ENCODE results near the gene HK1.

HK1 gene

DNA sequence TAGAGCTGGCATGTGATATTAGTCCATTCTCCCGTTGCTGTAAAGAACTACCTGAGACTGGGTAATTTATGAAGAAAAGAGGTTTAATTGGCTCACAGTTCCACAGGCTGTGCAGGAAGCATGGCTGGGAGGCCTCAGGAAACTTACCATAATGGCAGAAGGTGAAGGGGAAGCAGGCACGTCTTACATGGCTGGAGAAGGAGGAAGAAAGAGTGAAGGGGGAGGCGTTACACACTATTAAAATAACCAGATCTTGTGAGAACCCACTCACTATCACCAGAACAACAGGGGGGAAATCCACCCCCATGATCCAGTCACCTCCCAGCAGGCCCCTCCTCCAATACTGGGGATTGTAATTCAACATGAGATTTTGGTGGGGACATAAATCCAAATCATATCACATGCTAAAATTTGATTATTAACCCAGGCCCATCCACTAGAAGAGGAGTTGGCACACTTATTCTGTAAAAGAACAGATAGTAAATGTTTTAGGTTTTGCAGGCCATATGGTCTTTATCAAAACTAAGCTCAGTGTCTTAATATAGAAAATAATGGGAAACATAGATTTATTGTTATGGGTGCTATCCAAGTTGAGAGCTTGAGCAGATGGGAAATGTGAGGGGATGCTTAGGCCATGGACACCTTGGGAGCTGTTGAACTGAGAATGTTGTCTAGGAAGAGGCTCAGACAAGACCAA, 18.6 kb upstream of the HK1 start:
- no peaks in the 10 kb centered on the region for H3K36me3 ChIP-seq (ENCODE audit: insufficient read depth, low read length)
- peaks cover 35% of the 10 kb centered on the region for H3K27me3 ChIP-seq (ENCODE audit: control insufficient read depth, insufficient read depth, low read length)
- H3K9me3 ChIP-seq (replicated peaks; ENCODE audit: low read length), result no peaks in the 10 kb centered on the region
- H3K9ac ChIP-seq (ENCODE audit: low read depth, low read length), result no peak overlapping the region
- H3K4me2 ChIP-seq (ENCODE audit: low read length), result no peak overlapping the region
- no peak overlapping the region for H3K4me3 ChIP-seq (ENCODE audit: low read length)
- no peaks in the 10 kb centered on the region for H3K4me1 ChIP-seq (ENCODE audit: control insufficient read depth, insufficient read depth, low read length)

DNA sequence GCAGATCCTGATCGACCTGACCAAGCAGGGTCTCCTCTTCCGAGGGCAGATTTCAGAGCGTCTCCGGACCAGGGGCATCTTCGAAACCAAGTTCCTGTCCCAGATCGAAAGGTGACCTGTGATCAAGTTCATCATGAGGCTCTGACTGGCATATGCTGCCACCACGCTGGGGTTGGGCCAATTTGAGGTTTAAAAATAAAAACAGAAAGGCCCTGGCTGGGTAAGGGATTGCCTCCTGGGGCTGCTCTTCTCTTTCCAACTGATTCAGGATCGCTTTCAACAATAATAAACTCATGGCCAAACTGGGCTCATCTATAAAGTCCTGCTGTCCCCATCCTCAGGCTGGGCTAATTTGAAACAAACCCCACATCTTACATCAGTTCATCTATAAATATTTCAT, 17.1 kb upstream of the HK1 start:
- no peak overlapping the region for H3K9ac ChIP-seq (ENCODE audit: low read depth, low read length)
- H3K4me2 ChIP-seq (ENCODE audit: low read length), result no peak overlapping the region
- H3K36me3 ChIP-seq (ENCODE audit: insufficient read depth, low read length), result no peaks in the 10 kb centered on the region
- H3K9me3 ChIP-seq (replicated peaks; ENCODE audit: low read length), result no peaks in the 10 kb centered on the region
- H3K4me1 ChIP-seq (ENCODE audit: control insufficient read depth, insufficient read depth, low read length), result no peaks in the 10 kb centered on the region
- H3K27me3 ChIP-seq (ENCODE audit: control insufficient read depth, insufficient read depth, low read length), result peaks cover 46% of the 10 kb centered on the region
- H3K4me3 ChIP-seq (ENCODE audit: low read length), result no peak overlapping the region

DNA sequence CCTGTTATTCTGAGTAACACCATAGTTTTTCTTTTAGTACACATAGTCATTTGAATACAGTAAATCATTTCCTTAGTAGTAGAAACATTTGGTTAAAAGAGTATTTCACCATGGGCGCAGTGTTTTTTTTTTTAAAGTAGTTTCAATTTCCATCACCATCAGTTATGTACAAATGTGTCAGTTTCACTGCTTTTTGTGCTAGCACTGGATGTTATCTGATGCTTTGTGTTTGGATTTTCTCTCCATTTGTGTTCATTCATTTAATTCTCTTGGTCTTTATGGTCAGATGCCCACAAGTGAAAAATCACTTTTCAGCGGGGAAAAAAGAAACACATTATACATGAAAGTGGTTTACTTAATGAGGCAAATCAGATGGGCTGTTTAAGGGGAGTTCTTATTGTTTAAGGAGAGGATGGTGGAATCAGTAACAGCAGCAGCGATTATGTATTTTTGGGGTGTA, 16.0 kb upstream of the HK1 start:
- Histone ChIP-seq H3K4me2 (ENCODE audit: low read length) (no peak overlapping the region), H3K4me1 (ENCODE audit: control insufficient read depth, insufficient read depth, low read length) (no peaks in the 10 kb centered on the region), H3K9ac (ENCODE audit: low read depth, low read length) (no peak overlapping the region), H3K4me3 (ENCODE audit: low read length) (no peak overlapping the region), H3K36me3 (ENCODE audit: insufficient read depth, low read length) (no peaks in the 10 kb centered on the region), H3K27me3 (ENCODE audit: control insufficient read depth, insufficient read depth, low read length) (peaks cover 55% of the 10 kb centered on the region), H3K9me3 (replicated peaks; ENCODE audit: low read length) (no peaks in the 10 kb centered on the region)

DNA sequence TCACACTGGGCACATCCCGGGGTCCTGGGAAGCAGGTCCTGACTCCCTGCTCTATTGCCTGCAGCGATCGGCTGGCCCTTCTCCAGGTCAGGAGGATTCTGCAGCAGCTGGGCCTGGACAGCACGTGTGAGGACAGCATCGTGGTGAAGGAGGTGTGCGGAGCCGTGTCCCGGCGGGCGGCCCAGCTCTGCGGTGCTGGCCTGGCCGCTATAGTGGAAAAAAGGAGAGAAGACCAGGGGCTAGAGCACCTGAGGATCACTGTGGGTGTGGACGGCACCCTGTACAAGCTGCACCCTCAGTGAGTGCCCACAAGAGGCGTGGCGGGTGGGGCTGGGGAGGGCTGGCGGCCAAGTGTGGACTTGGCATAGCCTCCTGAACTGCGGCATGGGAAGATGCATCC, 12.8 kb upstream of the HK1 start:
- Histone ChIP-seq H3K27me3 (ENCODE audit: control insufficient read depth, insufficient read depth, low read length) (peaks cover 51% of the 10 kb centered on the region), H3K36me3 (ENCODE audit: insufficient read depth, low read length) (no peaks in the 10 kb centered on the region), H3K4me1 (ENCODE audit: control insufficient read depth, insufficient read depth, low read length) (no peaks in the 10 kb centered on the region), H3K9ac (ENCODE audit: low read depth, low read length) (no peak overlapping the region), H3K4me3 (ENCODE audit: low read length) (no peak overlapping the region), H3K4me2 (ENCODE audit: low read length) (no peak overlapping the region), H3K9me3 (replicated peaks; ENCODE audit: low read length) (no peaks in the 10 kb centered on the region)

DNA sequence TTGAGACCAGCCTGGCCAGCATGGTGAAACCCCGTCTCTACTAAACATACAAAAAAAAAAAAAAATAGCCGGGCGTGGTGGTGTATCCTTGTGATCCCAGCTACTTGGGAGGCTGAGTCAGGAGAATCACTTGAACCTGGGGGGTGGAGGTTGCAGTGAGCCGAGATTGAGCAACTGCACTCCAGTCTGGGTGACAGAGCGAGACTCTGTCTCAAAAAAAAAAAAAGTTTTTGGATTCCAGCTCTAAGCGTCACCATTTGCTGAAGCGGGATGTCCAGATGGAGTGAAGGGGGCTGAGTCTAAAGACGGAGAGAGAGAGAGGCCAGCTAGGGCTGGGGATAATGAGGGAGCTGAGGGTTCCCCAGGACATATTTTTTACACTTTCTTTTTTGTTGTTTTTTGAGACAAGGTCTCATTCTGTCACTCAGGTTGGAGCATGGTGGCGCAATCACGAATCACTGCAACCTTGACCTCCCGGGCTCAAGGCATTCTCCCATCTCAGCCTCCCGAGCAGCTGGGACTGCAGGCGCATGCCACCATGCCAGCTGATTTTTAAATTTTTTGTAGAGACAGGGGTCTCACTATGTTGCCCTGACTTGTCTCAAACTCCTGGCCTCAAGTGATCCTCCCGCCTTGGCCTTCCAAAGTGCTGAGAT, 9.4 kb upstream of the HK1 start:
- H3K9ac ChIP-seq (ENCODE audit: low read depth, low read length), result no peak overlapping the region
- H3K27me3 ChIP-seq (ENCODE audit: control insufficient read depth, insufficient read depth, low read length), result peaks cover 30% of the 10 kb centered on the region
- H3K4me1 ChIP-seq (ENCODE audit: control insufficient read depth, insufficient read depth, low read length), result no peaks in the 10 kb centered on the region
- no peak overlapping the region for H3K4me3 ChIP-seq (ENCODE audit: low read length)
- no peaks in the 10 kb centered on the region for H3K9me3 ChIP-seq (replicated peaks; ENCODE audit: low read length)
- no peaks in the 10 kb centered on the region for H3K36me3 ChIP-seq (ENCODE audit: insufficient read depth, low read length)
- no peak overlapping the region for H3K4me2 ChIP-seq (ENCODE audit: low read length)

DNA sequence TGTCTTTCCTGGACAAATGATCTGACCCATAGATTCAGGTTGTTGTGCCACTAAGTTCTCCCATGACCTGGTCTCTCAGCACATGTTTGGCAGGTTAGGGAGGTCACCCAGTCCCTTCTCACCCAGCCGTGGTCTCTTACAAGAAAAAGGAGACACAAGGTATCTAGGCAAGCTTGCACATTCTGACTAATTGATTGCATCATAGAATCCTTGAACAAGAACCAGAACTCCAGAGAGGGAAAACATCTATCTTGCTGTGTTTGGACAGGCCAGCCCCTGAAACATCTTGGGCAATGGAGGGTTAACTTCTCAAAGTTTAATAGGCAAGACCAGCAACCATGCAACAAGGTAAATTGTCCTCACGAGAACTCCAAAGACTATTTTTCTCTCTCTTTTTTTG, 8.5 kb upstream of the HK1 start:
- no peaks in the 10 kb centered on the region for H3K4me1 ChIP-seq (ENCODE audit: control insufficient read depth, insufficient read depth, low read length)
- H3K9me3 ChIP-seq (replicated peaks; ENCODE audit: low read length), result no peaks in the 10 kb centered on the region
- H3K9ac ChIP-seq (ENCODE audit: low read depth, low read length), result no peak overlapping the region
- H3K36me3 ChIP-seq (ENCODE audit: insufficient read depth, low read length), result no peaks in the 10 kb centered on the region
- no peak overlapping the region for H3K4me2 ChIP-seq (ENCODE audit: low read length)
- peaks cover 24% of the 10 kb centered on the region for H3K27me3 ChIP-seq (ENCODE audit: control insufficient read depth, insufficient read depth, low read length)
- no peak overlapping the region for H3K4me3 ChIP-seq (ENCODE audit: low read length)

DNA sequence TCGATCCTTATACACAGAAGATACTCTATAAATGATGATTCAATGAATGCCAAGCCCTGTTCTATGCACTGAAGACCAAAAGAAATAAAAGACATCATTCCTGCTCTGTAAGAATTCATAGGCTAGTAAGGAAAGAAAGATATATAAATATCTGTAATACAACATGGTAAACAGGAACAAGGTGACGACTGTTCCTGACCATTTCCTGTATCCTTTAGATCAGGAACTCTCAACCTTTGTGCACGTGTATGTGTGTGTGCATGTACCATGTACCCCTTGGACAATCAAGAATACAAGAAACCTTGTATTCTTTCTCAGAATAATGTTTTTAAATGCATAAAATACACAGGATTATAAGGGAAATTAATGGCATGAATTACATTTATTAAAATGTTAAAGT, 7.3 kb upstream of the HK1 start:
- Histone ChIP-seq H3K4me3 (ENCODE audit: low read length) (no peak overlapping the region), H3K9me3 (replicated peaks; ENCODE audit: low read length) (no peaks in the 10 kb centered on the region), H3K36me3 (ENCODE audit: insufficient read depth, low read length) (no peaks in the 10 kb centered on the region), H3K27me3 (ENCODE audit: control insufficient read depth, insufficient read depth, low read length) (peaks cover 14% of the 10 kb centered on the region), H3K9ac (ENCODE audit: low read depth, low read length) (no peak overlapping the region), H3K4me1 (ENCODE audit: control insufficient read depth, insufficient read depth, low read length) (no peaks in the 10 kb centered on the region), H3K4me2 (ENCODE audit: low read length) (no peak overlapping the region)

DNA sequence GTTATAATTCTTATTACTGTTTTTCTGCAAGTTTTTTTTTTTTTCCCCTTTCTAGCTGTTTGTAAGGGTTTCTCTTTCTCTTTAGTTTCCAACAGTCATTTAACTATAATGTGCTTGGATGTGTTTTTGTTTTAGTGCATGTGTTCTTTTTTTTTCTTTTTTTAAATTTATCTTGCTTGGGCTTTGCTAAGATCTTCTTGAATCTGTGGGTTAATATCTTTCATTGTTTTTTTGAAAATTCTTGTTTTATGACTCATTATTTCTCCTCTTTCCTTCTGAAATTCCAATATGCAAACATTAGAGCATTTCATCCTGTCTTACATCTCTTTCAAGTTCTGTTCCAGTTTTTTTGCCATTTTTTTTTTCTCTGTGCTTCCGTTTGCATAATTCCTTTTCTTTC, 5.7 kb upstream of the HK1 start:
- H3K4me1 ChIP-seq (ENCODE audit: control insufficient read depth, insufficient read depth, low read length), result no peaks in the 10 kb centered on the region

DNA sequence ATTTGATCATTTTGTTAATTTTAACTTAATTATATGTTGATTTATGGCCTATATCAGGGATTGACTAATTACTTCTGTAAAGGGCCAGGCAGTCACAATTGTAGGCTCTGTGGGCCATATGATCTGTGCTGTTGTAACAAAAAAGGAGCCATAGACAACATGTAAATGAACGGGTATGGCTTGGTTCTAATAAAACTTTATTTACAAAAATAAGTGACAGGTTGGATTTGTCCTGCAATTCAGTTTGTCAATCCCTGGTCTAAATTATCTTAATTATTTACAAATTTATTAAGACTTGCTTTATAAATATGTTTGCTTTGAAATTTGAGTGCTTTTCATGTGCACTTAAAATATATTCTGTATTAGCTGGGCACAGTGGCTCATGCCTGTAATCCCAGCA, 2.9 kb upstream of the HK1 start:
- Histone ChIP-seq H3K9ac (ENCODE audit: low read depth, low read length) (no peak overlapping the region), H3K27me3 (ENCODE audit: control insufficient read depth, insufficient read depth, low read length) (no peaks in the 10 kb centered on the region), H3K4me3 (ENCODE audit: low read length) (no peak overlapping the region), H3K4me2 (ENCODE audit: low read length) (no peak overlapping the region), H3K36me3 (ENCODE audit: insufficient read depth, low read length) (no peaks in the 10 kb centered on the region), H3K4me1 (ENCODE audit: control insufficient read depth, insufficient read depth, low read length) (no peaks in the 10 kb centered on the region), H3K9me3 (replicated peaks; ENCODE audit: low read length) (no peaks in the 10 kb centered on the region)

More for the DNA sequence above, 5.7 kb upstream of the HK1 start:
- no peak overlapping the region for H3K9ac ChIP-seq (ENCODE audit: low read depth, low read length)
- no peaks in the 10 kb centered on the region for H3K36me3 ChIP-seq (ENCODE audit: insufficient read depth, low read length)
- H3K9me3 ChIP-seq (replicated peaks; ENCODE audit: low read length), result no peaks in the 10 kb centered on the region
- peaks cover 4% of the 10 kb centered on the region for H3K27me3 ChIP-seq (ENCODE audit: control insufficient read depth, insufficient read depth, low read length)
- no peak overlapping the region for H3K4me3 ChIP-seq (ENCODE audit: low read length)
- no peak overlapping the region for H3K4me2 ChIP-seq (ENCODE audit: low read length)

DNA sequence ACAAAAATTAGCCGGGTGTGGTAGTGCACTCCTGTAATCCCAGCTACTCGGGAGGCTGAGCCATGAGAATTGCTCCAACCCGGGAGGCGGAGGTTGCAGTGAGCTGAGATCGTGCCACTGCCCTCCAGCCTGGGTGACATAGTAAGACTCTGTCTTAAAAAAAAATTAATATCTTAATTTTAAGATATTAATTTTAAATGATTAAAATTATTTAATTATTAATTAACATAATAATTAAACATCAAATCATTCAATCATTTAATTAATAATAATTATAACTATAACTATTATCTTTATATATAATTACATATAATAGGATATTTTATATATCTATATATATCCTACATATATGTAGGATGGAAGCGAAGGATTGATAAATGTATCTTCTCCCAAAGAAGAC, 1.8 kb upstream of the HK1 start:
- Histone ChIP-seq H3K9me3 (replicated peaks; ENCODE audit: low read length) (no peaks in the 10 kb centered on the region), H3K4me3 (ENCODE audit: low read length) (no peak overlapping the region), H3K27me3 (ENCODE audit: control insufficient read depth, insufficient read depth, low read length) (peaks cover 8% of the 10 kb centered on the region), H3K4me1 (ENCODE audit: control insufficient read depth, insufficient read depth, low read length) (no peaks in the 10 kb centered on the region), H3K4me2 (ENCODE audit: low read length) (no peak overlapping the region), H3K36me3 (ENCODE audit: insufficient read depth, low read length) (no peaks in the 10 kb centered on the region), H3K9ac (ENCODE audit: low read depth, low read length) (no peak overlapping the region)

DNA sequence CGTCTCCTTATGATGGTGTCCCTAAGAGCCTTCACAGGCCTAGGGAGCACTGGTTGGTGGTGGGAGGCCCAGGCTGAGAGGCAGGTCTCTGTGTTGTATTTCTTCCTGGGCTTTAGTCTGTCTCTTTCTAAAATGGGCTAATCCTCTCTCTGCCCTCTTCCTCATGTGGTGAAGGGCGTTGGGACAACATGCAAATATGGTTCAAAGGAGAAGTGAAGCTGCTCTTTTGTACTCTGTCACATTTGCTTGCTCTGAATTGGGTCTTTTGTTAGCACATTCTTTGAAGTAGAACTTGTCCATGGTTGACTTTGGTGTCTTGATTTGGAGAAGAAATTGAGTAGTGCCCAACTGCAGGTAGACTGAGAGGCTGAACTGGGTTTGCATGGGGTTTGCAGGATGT, 814 bp downstream of the HK1 start:
- Histone ChIP-seq H3K4me3 (ENCODE audit: low read length) (no peak overlapping the region), H3K9me3 (replicated peaks; ENCODE audit: low read length) (no peaks in the 10 kb centered on the region), H3K4me2 (ENCODE audit: low read length) (no peak overlapping the region), H3K27me3 (ENCODE audit: control insufficient read depth, insufficient read depth, low read length) (peaks cover 14% of the 10 kb centered on the region), H3K36me3 (ENCODE audit: insufficient read depth, low read length) (no peaks in the 10 kb centered on the region), H3K9ac (ENCODE audit: low read depth, low read length) (no peak overlapping the region), H3K4me1 (ENCODE audit: control insufficient read depth, insufficient read depth, low read length) (no peaks in the 10 kb centered on the region)
